Colon (tissue), 2 donors: ENCODE measurements around the gene IGSF3.
"Not testable (repeated sequence)": the region's sequence is repeated elsewhere in the genome, so short reads cannot be mapped to it uniquely, and the experiment has no call there.

Source experiments
- FAIRE-seq: peaks from 2 replicates; lab custom pipeline; 2012; peaks lifted over from hg19 to GRCh38; lab: Jason Lieb, UNC
- donor health status: control.
- donor health status: control.

IGSF3 gene

GRCh38 chr1:116595946-116596741 lies 71.4 kb downstream of the IGSF3 start:
- FAIRE-seq: not testable (repeated sequence)

- FAIRE-seq: not testable (repeated sequence)
Observed at GRCh38 chr1:116595065-116595840, 72.3 kb downstream of the IGSF3 start.

- not testable (repeated sequence) for FAIRE-seq
Observed at GRCh38 chr1:116593977-116594376, 73.6 kb downstream of the IGSF3 start.

GRCh38 chr1:116593401-116593800 lies 74.1 kb downstream of the IGSF3 start:
- not testable (repeated sequence) for FAIRE-seq

- not testable (repeated sequence) for FAIRE-seq
Observed at GRCh38 chr1:116591951-116592605, 75.5 kb downstream of the IGSF3 start.

GRCh38 chr1:116591006-116591950 lies 76.3 kb downstream of the IGSF3 start:
- FAIRE-seq: not testable (repeated sequence)

- not testable (repeated sequence) for FAIRE-seq
Observed at GRCh38 chr1:116590359-116591005, 77.1 kb downstream of the IGSF3 start.

- not testable (repeated sequence) for FAIRE-seq
Observed at GRCh38 chr1:116589101-116589735, 78.3 kb downstream of the IGSF3 start.

- no peak for FAIRE-seq
Observed at GRCh38 chr1:116587501-116588227, 79.9 kb downstream of the IGSF3 start.

- FAIRE-seq: no peak
Observed at GRCh38 chr1:116586741-116587143, 80.8 kb downstream of the IGSF3 start.

- no peak for FAIRE-seq
Observed at GRCh38 chr1:116585886-116586285, 81.6 kb downstream of the IGSF3 start.

- no peak for FAIRE-seq
Observed at GRCh38 chr1:116581323-116581885, 86.1 kb downstream of the IGSF3 start.

GRCh38 chr1:116580446-116581322 lies 86.8 kb downstream of the IGSF3 start:
- no peak for FAIRE-seq

GRCh38 chr1:116579259-116579875 lies 88.2 kb downstream of the IGSF3 start:
- no peak for FAIRE-seq

- no peak for FAIRE-seq
Observed at GRCh38 chr1:116578581-116578980, 89.0 kb downstream of the IGSF3 start.

GRCh38 chr1:116577759-116578314 lies 89.7 kb downstream of the IGSF3 start:
- FAIRE-seq: no peak

GRCh38 chr1:116574581-116575291 lies 92.8 kb downstream of the IGSF3 start:
- FAIRE-seq: no peak
